Measurements from ENCODE around the gene ZDHHC11.
"Not testable (repeated sequence)": the region's sequence is repeated elsewhere in the genome, so short reads cannot be mapped to it uniquely, and the experiment has no call there.

GRCh38 chr5:840974-841435 lies 9.8 kb downstream of the ZDHHC11 start:
- TF ChIP-seq CTCF (conservative IDR thresholded peaks at IDR 0.05 in 1 of 2, IDR thresholded peaks at IDR 0.05 in 1 of 2; ENCODE audit: extremely low read depth in 1 of 2, insufficient read depth in 1 of 2, low read depth in 1 of 2, low read length in 2 of 2); EZH2 (IDR thresholded peaks at IDR 0.05; ENCODE audit: borderline replicate concordance, low read length): not testable (repeated sequence)
